ENCODE measurements around the gene ITGB1BP2.

GRCh38 chrX:71256051-71256450 is 45.5 kb upstream of the ITGB1BP2 start:
- TF ChIP-seq CTCF (conservative IDR thresholded peaks at IDR 0.05; ENCODE audit: low read length), result no peak
- TF ChIP-seq EZH2phosphoT487 (IDR thresholded peaks at IDR 0.05; ENCODE audit: borderline replicate concordance, low read depth, low read length), result no peak

Data from OCI-LY7 (cell line).